CD4-positive, alpha-beta T cell (primary cell): Measurements from ENCODE around the gene HS3ST2. TPM values are rescaled to one million over a fixed set of nuclear protein-coding genes. Genes with fewer than 3 reads are reported as not detected.

Experiments used
- ATAC-seq: fragments of 200-7000 bp; cut with Tn5 transposase; one replicate; pipeline ENCODE4 v1.10.0; 2022; ENCODE audit warnings: mild to moderate bottlenecking; ENCODE audit not compliant: poor library complexity
- CTCF ChIA-PET: fragments of 350-600 bp; sonication (Branson Sonifier 250); formaldehyde crosslinking; loops from one replicate; lab custom pipeline; 2021; ENCODE audit warnings: antibody characterized with exemption, inconsistent platforms; lab: Charles Lee
- POLR2A ChIA-PET: fragments of 350-600 bp; sonication (Branson Sonifier 250); formaldehyde crosslinking; loops from one replicate; lab custom pipeline; 2021; ENCODE audit warnings: antibody characterized with exemption, inconsistent platforms; lab: Charles Lee
- DNase-seq, 14 experiments: peaks; one replicate each; pipeline ENCODE4 v3.0.0-alpha.2; 2013 to 2020; ENCODE audit warnings: mixed read lengths in 2 of 14
- H3K27ac ChIP-seq, 2 donors: one replicate each; pipeline versions ENCODE4 v1.5.1 to v1.7.0; 2013; ENCODE audit warnings: low read length in 2 of 2, low read depth in 1 of 2, mild to moderate bottlenecking in 1 of 2
- H3K27me3 ChIP-seq, 2 experiments: 1 replicate in 1 of 2; 2 replicates in 1 of 2; pipeline versions ENCODE4 v1.6.1 to v1.7.0; 2013; ENCODE audit warnings: low read length in 2 of 2, control low read depth in 1 of 2, mild to moderate bottlenecking in 1 of 2, moderate library complexity in 1 of 2; ENCODE audit not compliant: insufficient read depth in 2 of 2, control insufficient read depth in 1 of 2
- H3K36me3 ChIP-seq: one replicate; pipeline ENCODE4 v1.6.1; 2013; ENCODE audit warnings: low read length, control low read depth; ENCODE audit not compliant: insufficient read depth
- H3K4me1 ChIP-seq: one replicate; pipeline ENCODE4 v1.6.1; 2013; ENCODE audit warnings: low read length, control low read depth; ENCODE audit not compliant: insufficient read depth
- H3K4me3 ChIP-seq: one replicate; pipeline ENCODE4 v1.5.1; 2013; ENCODE audit warnings: mild to moderate bottlenecking, low read length, moderate library complexity
- H3K9me3 ChIP-seq, 2 experiments: 1 replicate in 1 of 2; 2 replicates in 1 of 2; pipeline versions ENCODE4 v1.6.1 to v1.7.0; 2013; ENCODE audit warnings: low read length in 2 of 2, mild to moderate bottlenecking in 2 of 2, control low read depth in 1 of 2, moderate library complexity in 1 of 2; ENCODE audit not compliant: control insufficient read depth in 1 of 2, insufficient read depth in 1 of 2
- H3K27ac Mint-ChIP-seq: one replicate; pipeline ENCODE4 v1.8.0; 2020; ENCODE audit warnings: mixed read lengths
- H3K27me3 Mint-ChIP-seq: one replicate; pipeline ENCODE4 v1.8.0; 2021; ENCODE audit warnings: mixed read lengths
- H3K36me3 Mint-ChIP-seq: one replicate; pipeline ENCODE4 v1.8.0; 2021; ENCODE audit warnings: low read depth, mixed read lengths
- H3K4me1 Mint-ChIP-seq: one replicate; pipeline ENCODE4 v1.8.0; 2021; ENCODE audit warnings: low read depth, mixed read lengths
- H3K4me3 Mint-ChIP-seq: one replicate; pipeline ENCODE4 v1.8.0; 2020; ENCODE audit warnings: mild to moderate bottlenecking, mixed read lengths
- H3K9me3 Mint-ChIP-seq: one replicate; pipeline ENCODE4 v1.8.0; 2020; ENCODE audit warnings: mixed read lengths
- CTCF ChIP-seq: fragments of 200-600 bp; IDR thresholded peaks from one replicate; pipeline ENCODE4 v1.8.0; 2022; ENCODE audit warnings: antibody characterized with exemption, mild to moderate bottlenecking
- intact Hi-C, 2 experiments: fragments of 100-400 bp; cut with DNase I in 1 of 2; cut with micrococcal nuclease in 1 of 2; formaldehyde crosslinking; loops; one replicate each; pipeline versions ENCODE4 v1.15.1 to v1.9.0; 2023 to 2025; cut with DNase I, micrococcal nuclease
- total RNA-seq, 174 experiments: library from RNA in 2 of 174; stranded (reverse) in 2 of 174; gene quantifications; one replicate each; pipeline ENCODE4 v1.2.3 and lab custom pipeline; 2021 to 2026

Gene HS3ST2
- total RNA-seq, 2 experiments from 2014 or later: not detected

GRCh38 chr16:22882981-22883380 lies 69.0 kb downstream of the HS3ST2 start:
- H3K4me3 ChIP-seq: no peak overlapping the region
- Mint-ChIP-seq H3K4me1 (no peaks in the 10 kb centered on the region), H3K27me3 (peaks cover 9% of the 10 kb centered on the region), H3K9me3 (no peaks in the 10 kb centered on the region), H3K27ac (no peak overlapping the region), H3K36me3 (no peaks in the 10 kb centered on the region), H3K4me3 (no peak overlapping the region)
- intact Hi-C loops: no loop called here
- H3K4me1 ChIP-seq: no peaks in the 10 kb centered on the region
- DNase-seq (no peak), ATAC-seq (no peak)
- H3K27ac ChIP-seq: no peak overlapping the region
- ChIA-PET POLR2A (no interaction called here), CTCF (no interaction called here)
- TF ChIP-seq CTCF: no peak
- H3K27me3 ChIP-seq: peaks cover 0 to 5% of the 10 kb centered on the region in 2 experiments
- H3K36me3 ChIP-seq: no peaks in the 10 kb centered on the region
- H3K9me3 ChIP-seq: no peaks in the 10 kb centered on the region

DNA sequence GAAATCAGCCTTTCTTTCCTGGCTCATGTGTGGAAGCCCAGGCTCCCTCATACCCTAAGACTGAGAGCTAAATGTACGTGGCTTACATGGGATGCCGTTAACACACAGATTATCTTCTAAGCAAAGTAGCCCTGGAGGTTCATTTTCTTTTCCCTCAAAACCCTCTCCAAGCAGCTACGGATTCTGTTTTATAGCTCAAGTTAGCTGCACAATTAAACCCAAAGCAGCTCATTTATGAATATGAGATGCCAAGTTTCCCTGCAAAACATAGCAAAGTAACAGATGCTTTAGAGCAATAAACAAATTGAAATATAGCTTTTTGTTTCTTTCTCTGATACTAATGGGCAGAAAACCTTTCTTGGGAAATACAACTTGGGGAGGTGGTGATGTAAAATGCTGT lies 72.0 kb downstream of the HS3ST2 start:
- ATAC-seq (no peak), DNase-seq (no peak)
- Mint-ChIP-seq H3K9me3 (no peaks in the 10 kb centered on the region), H3K4me3 (no peak overlapping the region), H3K27ac (no peak overlapping the region), H3K27me3 (peaks cover 10% of the 10 kb centered on the region), H3K36me3 (no peaks in the 10 kb centered on the region), H3K4me1 (no peaks in the 10 kb centered on the region)
- Histone ChIP-seq H3K4me3 (no peak overlapping the region), H3K27ac (no peak overlapping the region), H3K9me3 (no peaks in the 10 kb centered on the region), H3K27me3 (peaks cover 0 to 2% of the 10 kb centered on the region in 2 experiments), H3K36me3 (no peaks in the 10 kb centered on the region), H3K4me1 (no peaks in the 10 kb centered on the region)
- intact Hi-C loops: no loop called here
- ChIA-PET POLR2A (no interaction called here), CTCF (no interaction called here)
- no peak for TF ChIP-seq CTCF

DNA sequence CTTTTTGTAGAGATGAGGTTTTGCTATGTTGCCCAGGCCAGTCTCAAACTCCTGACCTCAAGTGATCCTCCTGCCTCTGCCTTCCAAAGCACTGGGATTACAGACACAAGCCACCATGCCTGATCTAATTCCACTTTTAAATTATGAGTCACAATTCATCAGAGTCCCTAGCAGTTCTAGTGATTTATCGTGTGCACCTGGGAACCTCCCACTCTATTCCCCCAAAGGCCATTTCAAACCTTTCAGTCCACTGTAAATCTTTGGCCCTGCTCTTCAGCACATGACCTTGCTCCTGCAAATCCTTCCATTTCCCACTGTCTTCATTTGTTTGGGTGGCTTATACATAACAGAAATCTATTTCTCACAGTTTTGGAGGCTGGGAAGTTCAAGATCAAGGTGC lies 73.0 kb downstream of the HS3ST2 start:
- ChIA-PET POLR2A (no interaction called here), CTCF (no interaction called here)
- H3K36me3 ChIP-seq: no peaks in the 10 kb centered on the region
- Mint-ChIP-seq H3K36me3 (no peaks in the 10 kb centered on the region), H3K4me3 (no peak overlapping the region), H3K4me1 (no peaks in the 10 kb centered on the region), H3K9me3 (no peaks in the 10 kb centered on the region), H3K27ac (no peak overlapping the region), H3K27me3 (peaks cover 10% of the 10 kb centered on the region)
- H3K4me1 ChIP-seq: no peaks in the 10 kb centered on the region
- H3K9me3 ChIP-seq: no peaks in the 10 kb centered on the region
- H3K27me3 ChIP-seq: peaks cover 0 to 2% of the 10 kb centered on the region in 2 experiments
- H3K27ac ChIP-seq: no peak overlapping the region
- no peak overlapping the region for H3K4me3 ChIP-seq
- no peak for TF ChIP-seq CTCF
- intact Hi-C loops: no loop called here
- ATAC-seq (no peak), DNase-seq (no peak)
